ENCODE results near the gene ZG16B.

DNA sequence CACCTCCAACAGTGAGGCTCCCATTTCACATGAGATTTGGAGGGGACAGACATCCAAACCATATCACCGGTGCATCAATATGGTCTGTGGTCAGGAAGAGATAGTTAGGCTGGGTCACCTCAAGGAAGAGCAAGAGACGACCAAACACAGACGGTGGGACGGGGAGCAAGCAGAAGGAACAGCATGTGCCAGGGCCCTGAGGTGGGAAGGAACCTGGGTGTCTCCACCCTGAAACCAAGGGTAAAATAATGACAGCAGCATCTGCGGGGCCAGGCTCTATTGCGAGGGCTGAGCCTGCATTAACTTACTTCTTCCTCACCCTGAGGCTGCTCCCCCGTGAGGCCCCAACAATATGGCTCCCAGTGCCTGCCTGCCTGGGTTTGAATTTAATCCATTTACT is 21.9 kb upstream of the ZG16B start:
- TF ChIP-seq, protein P1, sequence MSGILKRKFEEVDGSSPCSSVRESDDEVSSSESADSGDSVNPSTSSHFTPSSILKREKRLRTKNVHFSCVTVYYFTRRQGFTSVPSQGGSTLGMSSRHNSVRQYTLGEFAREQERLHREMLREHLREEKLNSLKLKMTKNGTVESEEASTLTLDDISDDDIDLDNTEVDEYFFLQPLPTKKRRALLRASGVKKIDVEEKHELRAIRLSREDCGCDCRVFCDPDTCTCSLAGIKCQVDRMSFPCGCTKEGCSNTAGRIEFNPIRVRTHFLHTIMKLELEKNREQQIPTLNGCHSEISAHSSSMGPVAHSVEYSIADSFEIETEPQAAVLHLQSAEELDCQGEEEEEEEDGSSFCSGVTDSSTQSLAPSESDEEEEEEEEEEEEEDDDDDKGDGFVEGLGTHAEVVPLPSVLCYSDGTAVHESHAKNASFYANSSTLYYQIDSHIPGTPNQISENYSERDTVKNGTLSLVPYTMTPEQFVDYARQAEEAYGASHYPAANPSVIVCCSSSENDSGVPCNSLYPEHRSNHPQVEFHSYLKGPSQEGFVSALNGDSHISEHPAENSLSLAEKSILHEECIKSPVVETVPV (CRISPR knock-in tag; IDR thresholded peaks at IDR 0.05), result no peak
- TF ChIP-seq RARB (CRISPR knock-in tag; IDR thresholded peaks at IDR 0.05) (no peak), OSR1 (CRISPR knock-in tag; IDR thresholded peaks at IDR 0.05) (no peak), ARNTL (CRISPR knock-in tag; IDR thresholded peaks at IDR 0.05; ENCODE audit: borderline replicate concordance, low read depth) (no peak), ZNF565 (CRISPR knock-in tag; conservative IDR thresholded peaks at IDR 0.05; ENCODE audit: low read depth) (no peak), SNAI2 (CRISPR knock-in tag; IDR thresholded peaks at IDR 0.05) (no peak), ZNF70 (CRISPR knock-in tag; IDR thresholded peaks at IDR 0.05) (no peak), ZFP3 (CRISPR knock-in tag; IDR thresholded peaks at IDR 0.05) (no peak)
- TF ChIP-seq, protein P2, sequence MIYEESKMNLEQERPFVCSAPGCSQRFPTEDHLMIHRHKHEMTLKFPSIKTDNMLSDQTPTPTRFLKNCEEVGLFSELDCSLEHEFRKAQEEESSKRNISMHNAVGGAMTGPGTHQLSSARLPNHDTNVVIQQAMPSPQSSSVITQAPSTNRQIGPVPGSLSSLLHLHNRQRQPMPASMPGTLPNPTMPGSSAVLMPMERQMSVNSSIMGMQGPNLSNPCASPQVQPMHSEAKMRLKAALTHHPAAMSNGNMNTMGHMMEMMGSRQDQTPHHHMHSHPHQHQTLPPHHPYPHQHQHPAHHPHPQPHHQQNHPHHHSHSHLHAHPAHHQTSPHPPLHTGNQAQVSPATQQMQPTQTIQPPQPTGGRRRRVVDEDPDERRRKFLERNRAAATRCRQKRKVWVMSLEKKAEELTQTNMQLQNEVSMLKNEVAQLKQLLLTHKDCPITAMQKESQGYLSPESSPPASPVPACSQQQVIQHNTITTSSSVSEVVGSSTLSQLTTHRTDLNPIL (CRISPR knock-in tag; IDR thresholded peaks at IDR 0.05; ENCODE audit: low read depth), result no peak
- TF ChIP-seq, protein P3, sequence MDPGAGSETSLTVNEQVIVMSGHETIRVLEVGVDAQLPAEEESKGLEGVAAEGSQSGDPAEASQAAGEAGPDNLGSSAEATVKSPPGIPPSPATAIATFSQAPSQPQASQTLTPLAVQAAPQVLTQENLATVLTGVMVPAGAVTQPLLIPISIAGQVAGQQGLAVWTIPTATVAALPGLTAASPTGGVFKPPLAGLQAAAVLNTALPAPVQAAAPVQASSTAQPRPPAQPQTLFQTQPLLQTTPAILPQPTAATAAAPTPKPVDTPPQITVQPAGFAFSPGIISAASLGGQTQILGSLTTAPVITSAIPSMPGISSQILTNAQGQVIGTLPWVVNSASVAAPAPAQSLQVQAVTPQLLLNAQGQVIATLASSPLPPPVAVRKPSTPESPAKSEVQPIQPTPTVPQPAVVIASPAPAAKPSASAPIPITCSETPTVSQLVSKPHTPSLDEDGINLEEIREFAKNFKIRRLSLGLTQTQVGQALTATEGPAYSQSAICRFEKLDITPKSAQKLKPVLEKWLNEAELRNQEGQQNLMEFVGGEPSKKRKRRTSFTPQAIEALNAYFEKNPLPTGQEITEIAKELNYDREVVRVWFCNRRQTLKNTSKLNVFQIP (CRISPR knock-in tag; IDR thresholded peaks at IDR 0.05; ENCODE audit: borderline replicate concordance, low read depth), result no peak
- TF ChIP-seq, protein P4, sequence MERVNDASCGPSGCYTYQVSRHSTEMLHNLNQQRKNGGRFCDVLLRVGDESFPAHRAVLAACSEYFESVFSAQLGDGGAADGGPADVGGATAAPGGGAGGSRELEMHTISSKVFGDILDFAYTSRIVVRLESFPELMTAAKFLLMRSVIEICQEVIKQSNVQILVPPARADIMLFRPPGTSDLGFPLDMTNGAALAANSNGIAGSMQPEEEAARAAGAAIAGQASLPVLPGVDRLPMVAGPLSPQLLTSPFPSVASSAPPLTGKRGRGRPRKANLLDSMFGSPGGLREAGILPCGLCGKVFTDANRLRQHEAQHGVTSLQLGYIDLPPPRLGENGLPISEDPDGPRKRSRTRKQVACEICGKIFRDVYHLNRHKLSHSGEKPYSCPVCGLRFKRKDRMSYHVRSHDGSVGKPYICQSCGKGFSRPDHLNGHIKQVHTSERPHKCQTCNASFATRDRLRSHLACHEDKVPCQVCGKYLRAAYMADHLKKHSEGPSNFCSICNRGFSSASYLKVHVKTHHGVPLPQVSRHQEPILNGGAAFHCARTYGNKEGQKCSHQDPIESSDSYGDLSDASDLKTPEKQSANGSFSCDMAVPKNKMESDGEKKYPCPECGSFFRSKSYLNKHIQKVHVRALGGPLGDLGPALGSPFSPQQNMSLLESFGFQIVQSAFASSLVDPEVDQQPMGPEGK (CRISPR knock-in tag; IDR thresholded peaks at IDR 0.05; ENCODE audit: borderline replicate concordance), result no peak
- TF ChIP-seq, protein P5, sequence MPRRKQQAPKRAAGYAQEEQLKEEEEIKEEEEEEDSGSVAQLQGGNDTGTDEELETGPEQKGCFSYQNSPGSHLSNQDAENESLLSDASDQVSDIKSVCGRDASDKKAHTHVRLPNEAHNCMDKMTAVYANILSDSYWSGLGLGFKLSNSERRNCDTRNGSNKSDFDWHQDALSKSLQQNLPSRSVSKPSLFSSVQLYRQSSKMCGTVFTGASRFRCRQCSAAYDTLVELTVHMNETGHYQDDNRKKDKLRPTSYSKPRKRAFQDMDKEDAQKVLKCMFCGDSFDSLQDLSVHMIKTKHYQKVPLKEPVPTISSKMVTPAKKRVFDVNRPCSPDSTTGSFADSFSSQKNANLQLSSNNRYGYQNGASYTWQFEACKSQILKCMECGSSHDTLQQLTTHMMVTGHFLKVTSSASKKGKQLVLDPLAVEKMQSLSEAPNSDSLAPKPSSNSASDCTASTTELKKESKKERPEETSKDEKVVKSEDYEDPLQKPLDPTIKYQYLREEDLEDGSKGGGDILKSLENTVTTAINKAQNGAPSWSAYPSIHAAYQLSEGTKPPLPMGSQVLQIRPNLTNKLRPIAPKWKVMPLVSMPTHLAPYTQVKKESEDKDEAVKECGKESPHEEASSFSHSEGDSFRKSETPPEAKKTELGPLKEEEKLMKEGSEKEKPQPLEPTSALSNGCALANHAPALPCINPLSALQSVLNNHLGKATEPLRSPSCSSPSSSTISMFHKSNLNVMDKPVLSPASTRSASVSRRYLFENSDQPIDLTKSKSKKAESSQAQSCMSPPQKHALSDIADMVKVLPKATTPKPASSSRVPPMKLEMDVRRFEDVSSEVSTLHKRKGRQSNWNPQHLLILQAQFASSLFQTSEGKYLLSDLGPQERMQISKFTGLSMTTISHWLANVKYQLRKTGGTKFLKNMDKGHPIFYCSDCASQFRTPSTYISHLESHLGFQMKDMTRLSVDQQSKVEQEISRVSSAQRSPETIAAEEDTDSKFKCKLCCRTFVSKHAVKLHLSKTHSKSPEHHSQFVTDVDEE (CRISPR knock-in tag; IDR thresholded peaks at IDR 0.05), result no peak

Measured in SK-N-SH treated with all-trans-retinoic acid at 6 μM for 48 hours (cell line).